AG09309 (cell line): ENCODE data around the gene ZNF580.

Experiments used
- DNase-seq: peaks from one replicate; pipeline ENCODE4 v3.0.0-alpha.2; 2010; ENCODE audit warnings: low read depth
- H3K4me3 ChIP-seq: 2 replicates; pipeline ENCODE4 v1.5.1; 2011; ENCODE audit warnings: mild to moderate bottlenecking, low read depth, low read length, moderate library complexity; ENCODE audit not compliant: control insufficient read depth
- TF ChIP-seq, protein P1 (sequence below): IDR thresholded peaks from 2 replicates; pipeline ENCODE4 v1.5.1; 2011; ENCODE audit warnings: mild to moderate bottlenecking, low read depth, low read length, inconsistent platforms; ENCODE audit not compliant: insufficient read depth, control insufficient read depth; ENCODE audit errors: missing control alignments

Gene ZNF580, protein sequence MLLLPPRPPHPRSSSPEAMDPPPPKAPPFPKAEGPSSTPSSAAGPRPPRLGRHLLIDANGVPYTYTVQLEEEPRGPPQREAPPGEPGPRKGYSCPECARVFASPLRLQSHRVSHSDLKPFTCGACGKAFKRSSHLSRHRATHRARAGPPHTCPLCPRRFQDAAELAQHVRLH

GRCh38 chr19:55640577-55641425 lies at the start of gene ZNF580:
ZNF580 (plus strand) TSS chr19:55641002; CDS start chr19:55642509, 1,507 bp downstream.
- H3K4me3 ChIP-seq = peak within 1 kb of the TSS; percentile 73
- DNase-seq = no peak
- TF ChIP-seq, protein P1, sequence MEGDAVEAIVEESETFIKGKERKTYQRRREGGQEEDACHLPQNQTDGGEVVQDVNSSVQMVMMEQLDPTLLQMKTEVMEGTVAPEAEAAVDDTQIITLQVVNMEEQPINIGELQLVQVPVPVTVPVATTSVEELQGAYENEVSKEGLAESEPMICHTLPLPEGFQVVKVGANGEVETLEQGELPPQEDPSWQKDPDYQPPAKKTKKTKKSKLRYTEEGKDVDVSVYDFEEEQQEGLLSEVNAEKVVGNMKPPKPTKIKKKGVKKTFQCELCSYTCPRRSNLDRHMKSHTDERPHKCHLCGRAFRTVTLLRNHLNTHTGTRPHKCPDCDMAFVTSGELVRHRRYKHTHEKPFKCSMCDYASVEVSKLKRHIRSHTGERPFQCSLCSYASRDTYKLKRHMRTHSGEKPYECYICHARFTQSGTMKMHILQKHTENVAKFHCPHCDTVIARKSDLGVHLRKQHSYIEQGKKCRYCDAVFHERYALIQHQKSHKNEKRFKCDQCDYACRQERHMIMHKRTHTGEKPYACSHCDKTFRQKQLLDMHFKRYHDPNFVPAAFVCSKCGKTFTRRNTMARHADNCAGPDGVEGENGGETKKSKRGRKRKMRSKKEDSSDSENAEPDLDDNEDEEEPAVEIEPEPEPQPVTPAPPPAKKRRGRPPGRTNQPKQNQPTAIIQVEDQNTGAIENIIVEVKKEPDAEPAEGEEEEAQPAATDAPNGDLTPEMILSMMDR = no peak

DNA sequence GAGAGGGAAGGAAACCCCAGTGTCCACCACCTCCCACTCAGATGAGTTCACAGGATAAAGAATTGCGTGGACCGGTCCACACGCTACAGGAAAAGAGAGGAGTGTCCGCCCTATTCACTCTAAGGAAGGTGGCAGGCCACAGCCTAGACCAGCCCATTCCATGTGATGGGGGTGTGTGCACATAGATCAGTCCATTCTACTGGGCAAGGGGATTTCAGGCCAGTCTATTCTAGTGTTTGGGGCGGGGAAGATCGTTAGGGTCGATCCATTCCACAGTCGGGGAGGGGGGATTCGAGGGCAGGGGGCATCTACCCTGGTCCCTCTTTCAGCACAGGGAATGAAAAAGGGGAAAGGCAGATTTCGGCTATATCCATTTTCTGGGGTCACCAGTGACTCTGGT lies 49.2 kb upstream of the ZNF580 start:
- TF ChIP-seq, protein P1 = no peak
- no peak overlapping the region for H3K4me3 ChIP-seq
- no peak for DNase-seq

DNA sequence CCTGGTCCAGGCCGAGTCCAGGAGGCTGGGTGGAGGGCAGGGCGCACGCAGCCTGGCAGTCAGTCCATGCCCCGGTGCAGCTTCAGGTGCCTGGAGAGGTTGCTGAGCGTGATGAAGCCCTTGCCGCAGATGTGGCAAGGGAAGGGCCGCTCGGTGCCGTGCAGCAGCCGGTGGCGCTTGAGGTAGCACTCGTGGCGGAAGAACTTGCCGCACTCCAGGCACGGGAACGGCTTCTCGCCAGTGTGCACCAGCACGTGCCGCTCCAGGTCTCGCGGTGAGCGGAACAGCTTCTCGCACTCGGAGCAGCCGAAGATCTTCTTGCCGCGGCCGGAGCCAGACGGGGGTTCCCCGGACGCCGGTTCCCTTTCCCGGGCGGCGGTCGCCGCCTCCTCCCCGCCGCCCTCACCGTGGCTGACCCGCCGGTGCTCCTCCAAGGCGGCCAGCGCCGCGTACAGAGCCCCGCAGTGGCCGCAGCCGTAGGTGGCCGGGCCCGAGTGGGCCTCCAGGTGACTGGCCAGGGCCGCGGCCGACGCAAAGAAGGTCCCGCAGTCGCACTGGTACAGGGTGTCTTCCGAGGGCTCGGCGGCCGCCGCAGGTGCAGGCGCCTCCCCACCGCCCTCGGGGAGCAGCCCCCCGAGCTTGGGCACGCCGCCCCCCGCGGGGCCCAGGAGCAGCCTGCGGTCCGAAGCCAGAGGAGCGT lies 48.3 kb upstream of the ZNF580 start:
- H3K4me3 ChIP-seq = no peak overlapping the region
- no peak for DNase-seq
- TF ChIP-seq, protein P1 = no peak

DNA sequence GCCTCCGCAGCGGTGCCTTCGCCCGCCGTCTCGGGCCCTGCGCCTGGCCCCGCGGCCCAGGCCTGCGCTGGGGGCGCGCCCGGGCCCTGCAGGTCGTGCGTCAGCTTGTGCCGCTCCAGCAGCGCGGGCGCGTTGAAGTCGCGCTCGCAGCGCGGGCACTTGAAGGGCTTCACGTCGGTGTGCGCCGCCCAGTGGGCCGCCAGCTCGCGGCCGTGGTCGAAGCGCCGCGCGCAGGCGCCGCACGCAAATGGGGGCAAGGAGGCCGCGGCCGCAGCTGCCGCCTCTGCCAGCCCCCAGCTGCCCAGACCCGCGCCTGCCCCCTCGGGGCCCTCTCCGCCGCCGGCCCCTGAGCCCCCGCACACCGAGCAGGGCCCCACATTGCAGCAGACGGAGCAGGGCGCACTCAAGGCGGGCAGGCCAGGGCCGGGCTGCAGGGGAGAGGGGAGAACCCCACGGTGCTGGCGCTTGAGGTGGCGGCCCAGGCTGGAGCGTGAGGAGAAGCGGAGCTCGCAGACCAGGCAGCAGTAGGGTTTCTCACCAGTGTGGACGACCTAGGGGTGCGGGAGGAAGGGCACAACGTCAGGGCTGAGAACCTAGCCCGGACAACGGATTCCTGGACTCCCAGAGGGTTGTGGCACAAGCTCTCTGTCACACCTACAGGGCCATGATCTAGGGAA lies 47.6 kb upstream of the ZNF580 start:
- DNase-seq = no peak
- no peak overlapping the region for H3K4me3 ChIP-seq
- TF ChIP-seq, protein P1 = no peak

DNA sequence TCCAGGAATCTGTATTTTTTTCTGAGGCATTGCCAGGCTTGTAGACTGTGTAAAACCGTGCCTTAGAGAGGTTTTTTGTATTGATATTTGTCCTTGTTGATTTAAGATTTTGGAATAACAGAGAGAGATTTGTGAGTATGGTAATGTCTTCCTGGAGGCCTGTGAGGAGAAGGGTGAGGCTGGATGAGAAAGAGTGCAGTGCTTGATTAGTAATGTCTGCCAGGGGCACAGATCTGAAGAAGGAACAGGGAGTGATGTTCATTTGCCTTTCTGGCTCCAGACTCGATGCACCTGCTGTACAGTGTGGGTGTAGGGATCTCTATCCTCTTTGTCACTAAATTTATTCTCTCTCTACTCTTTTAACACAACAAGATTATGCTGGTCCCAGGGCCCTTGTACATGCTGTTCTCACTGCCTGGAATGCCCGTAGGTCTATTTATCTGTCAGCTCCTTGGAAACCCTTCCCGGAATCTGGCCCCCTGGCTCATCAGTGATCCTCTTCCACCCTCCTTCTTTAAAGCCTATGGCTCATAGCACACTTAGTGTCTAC lies 45.7 kb upstream of the ZNF580 start:
- DNase-seq = no peak
- H3K4me3 ChIP-seq = no peak overlapping the region
- TF ChIP-seq, protein P1 = no peak

GRCh38 chr19:55596304-55596703 lies 44.5 kb upstream of the ZNF580 start:
- no peak for DNase-seq
- TF ChIP-seq, protein P1 = no peak
- no peak overlapping the region for H3K4me3 ChIP-seq
